Fibroblast of skin of abdomen (primary cell): ENCODE results near the gene WDR93. TPM values are rescaled to one million over a fixed set of nuclear protein-coding genes. Genes with fewer than 3 reads are reported as not detected.

Experiments used
- DNase-seq: peaks from one replicate; pipeline ENCODE4 v3.0.0-alpha.2; 2013
- polyA plus RNA-seq, 2 experiments: library from polyadenylated mRNA; unstranded; fragments of 120-200 nt; gene quantifications; one replicate each; pipeline ENCODE4 v1.2.1, GENCODE V29; 2013; ENCODE audit not compliant: insufficient read length in 2 of 2

The WDR93 gene
- polyA plus RNA-seq (2013, experiment 1 of 2; ENCODE audit: insufficient read length), result 0.08 TPM
- polyA plus RNA-seq (2013, experiment 2 of 2; ENCODE audit: insufficient read length), result 0.09 TPM

GRCh38 chr15:89690276-89691218, at the start of gene WDR93, which contains the start of gene PEX11A:
TSS of gene WDR93 (plus strand) at chr15:89690811. CDS start at chr15:89701747, 10,936 bp downstream.
TSS of gene PEX11A (minus strand) at chr15:89690754. CDS start at chr15:89690632, 122 bp downstream.
- DNase-seq, result peak; percentile 71

- no peak for DNase-seq
Observed at GRCh38 chr15:89641053-89641452, 49.6 kb upstream of the WDR93 start.

- no peak for DNase-seq
Observed at GRCh38 chr15:89642106-89642505, 48.5 kb upstream of the WDR93 start.

GRCh38 chr15:89645680-89646079, 44.9 kb upstream of the WDR93 start:
- no peak for DNase-seq

- no peak for DNase-seq
Observed at GRCh38 chr15:89646416-89647141, 44.0 kb upstream of the WDR93 start.

- peak; percentile 51 for DNase-seq
Observed at GRCh38 chr15:89647191-89647851, 43.3 kb upstream of the WDR93 start.

- no peak for DNase-seq
Observed at GRCh38 chr15:89648106-89649012, 42.3 kb upstream of the WDR93 start.

- DNase-seq, result no peak
Observed at GRCh38 chr15:89649013-89649625, 41.5 kb upstream of the WDR93 start.

GRCh38 chr15:89649716-89650115, 40.9 kb upstream of the WDR93 start:
- DNase-seq, result no peak

GRCh38 chr15:89652131-89652530, 38.5 kb upstream of the WDR93 start:
- no peak for DNase-seq

GRCh38 chr15:89652666-89653065, 37.9 kb upstream of the WDR93 start:
- no peak for DNase-seq

- DNase-seq, result no peak
Observed at GRCh38 chr15:89653578-89653977, 37.0 kb upstream of the WDR93 start.

GRCh38 chr15:89654301-89654761, 36.3 kb upstream of the WDR93 start:
- peak; percentile 14 for DNase-seq

GRCh38 chr15:89654847-89655805, 35.5 kb upstream of the WDR93 start, which contains the start of gene KIF7:
TSS of gene KIF7 (minus strand) at chr15:89655467. CDS start at chr15:89652930, 2,537 bp downstream.
- DNase-seq, result peak; percentile 69

- DNase-seq, result no peak
Observed at GRCh38 chr15:89656116-89656815, 34.3 kb upstream of the WDR93 start.

GRCh38 chr15:89657686-89658200, 32.9 kb upstream of the WDR93 start:
- no peak for DNase-seq

- no peak for DNase-seq
Observed at GRCh38 chr15:89659295-89659694, 31.3 kb upstream of the WDR93 start.

- no peak for DNase-seq
Observed at GRCh38 chr15:89660556-89660955, 30.1 kb upstream of the WDR93 start.
